Measurements from ENCODE around the gene OR6Y1. TPM values are rescaled to one million over a fixed set of nuclear protein-coding genes. Genes with fewer than 3 reads are reported as not detected.

The OR6Y1 gene
- total RNA-seq, 1 donor from 2014 or later = not detected

DNA sequence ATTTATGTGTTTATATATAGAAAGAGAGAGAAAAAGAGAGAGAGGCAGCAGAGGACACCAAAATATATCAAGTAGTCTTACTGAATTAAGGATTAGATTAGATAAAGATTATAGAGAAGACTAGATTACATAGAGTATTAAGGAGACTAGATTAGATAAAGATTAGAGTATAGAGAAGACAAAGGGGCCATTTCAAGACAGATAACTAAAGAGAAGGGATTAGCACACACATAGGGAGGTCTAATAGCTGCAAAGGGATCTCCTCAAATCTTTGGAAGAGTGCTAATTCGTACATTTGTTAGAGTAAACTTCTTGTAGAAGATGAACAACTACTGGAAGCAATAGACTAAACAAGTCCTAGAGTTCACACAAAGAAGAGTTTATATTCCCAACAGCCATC, 34.2 kb downstream of the OR6Y1 start:
- Mint-ChIP-seq H3K4me1 (ENCODE audit: low read depth, unreplicated experiment) (no peaks in the 10 kb centered on the region), H3K36me3 (ENCODE audit: low read depth, unreplicated experiment) (no peaks in the 10 kb centered on the region), H3K27me3 (ENCODE audit: low read depth, unreplicated experiment) (peaks cover 2% of the 10 kb centered on the region), H3K27ac (ENCODE audit: unreplicated experiment) (no peak overlapping the region), H3K4me3 (ENCODE audit: unreplicated experiment) (no peak overlapping the region), H3K9me3 (ENCODE audit: unreplicated experiment) (no peaks in the 10 kb centered on the region)
- Histone ChIP-seq H3K4me3 (ENCODE audit: insufficient read depth, low read depth, low read length) (no peak overlapping the region), H3K9me3 (ENCODE audit: insufficient read depth, low read depth, low read length) (no peaks in the 10 kb centered on the region), H3K79me2 (ENCODE audit: insufficient read depth, low read length) (no peaks in the 10 kb centered on the region), H4K20me1 (ENCODE audit: insufficient read depth, low read length) (no peaks in the 10 kb centered on the region), H2AFZ (ENCODE audit: low read depth, low read length) (no peak overlapping the region), H3K4me2 (ENCODE audit: low read length) (no peak overlapping the region), H3K27me3 (ENCODE audit: insufficient read depth, low read length) (no peaks in the 10 kb centered on the region), H3K9ac (ENCODE audit: low read length) (no peak overlapping the region), H3K36me3 (ENCODE audit: insufficient read depth, low read length) (no peaks in the 10 kb centered on the region), H3K27ac (ENCODE audit: low read depth, low read length) (no peak overlapping the region), H3K4me1 (ENCODE audit: insufficient read depth, low read length) (no peaks in the 10 kb centered on the region)
- no peak for FAIRE-seq
- TF ChIP-seq CTCF (IDR thresholded peaks at IDR 0.05; ENCODE audit: insufficient read depth, low read depth, low read length) (no peak), EZH2 (IDR thresholded peaks at IDR 0.05; ENCODE audit: insufficient read depth, low read length) (no peak)
- DNase-seq (ENCODE audit: low read depth) = no peak

DNA sequence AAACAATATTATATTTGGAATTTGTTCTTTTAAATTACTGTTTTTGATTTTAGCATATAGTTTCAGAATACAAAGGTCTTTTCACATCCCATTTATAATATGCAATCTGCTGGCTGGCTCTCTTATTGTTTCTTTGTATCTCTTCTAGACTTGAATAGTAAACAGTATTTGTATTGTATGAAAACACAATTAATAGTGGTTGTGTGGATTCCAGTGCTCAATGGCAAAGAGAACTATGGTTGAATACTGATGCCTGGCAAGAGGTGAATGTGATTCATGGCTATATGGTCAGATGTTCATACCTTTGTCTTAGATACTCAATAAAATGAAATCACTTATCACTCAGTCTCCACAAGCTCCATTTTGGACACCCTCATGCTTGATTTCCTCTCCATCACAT, 37.2 kb downstream of the OR6Y1 start:
- Mint-ChIP-seq H3K27me3 (ENCODE audit: low read depth, unreplicated experiment) (no peaks in the 10 kb centered on the region), H3K4me3 (ENCODE audit: unreplicated experiment) (no peak overlapping the region), H3K27ac (ENCODE audit: unreplicated experiment) (no peak overlapping the region), H3K9me3 (ENCODE audit: unreplicated experiment) (no peaks in the 10 kb centered on the region), H3K36me3 (ENCODE audit: low read depth, unreplicated experiment) (no peaks in the 10 kb centered on the region), H3K4me1 (ENCODE audit: low read depth, unreplicated experiment) (no peaks in the 10 kb centered on the region)
- H3K36me3 ChIP-seq (ENCODE audit: insufficient read depth, low read length) = no peaks in the 10 kb centered on the region
- no peak overlapping the region for H3K4me3 ChIP-seq (ENCODE audit: insufficient read depth, low read depth, low read length)
- H4K20me1 ChIP-seq (ENCODE audit: insufficient read depth, low read length) = no peaks in the 10 kb centered on the region
- TF ChIP-seq EZH2 (IDR thresholded peaks at IDR 0.05; ENCODE audit: insufficient read depth, low read length) = no peak
- TF ChIP-seq CTCF (IDR thresholded peaks at IDR 0.05; ENCODE audit: insufficient read depth, low read depth, low read length) = no peak
- H3K4me1 ChIP-seq (ENCODE audit: insufficient read depth, low read length) = no peaks in the 10 kb centered on the region
- H3K4me2 ChIP-seq (ENCODE audit: low read length) = no peak overlapping the region
- no peak overlapping the region for H2AFZ ChIP-seq (ENCODE audit: low read depth, low read length)
- no peak for DNase-seq (ENCODE audit: low read depth)
- H3K27ac ChIP-seq (ENCODE audit: low read depth, low read length) = no peak overlapping the region
- H3K9me3 ChIP-seq (ENCODE audit: insufficient read depth, low read depth, low read length) = no peaks in the 10 kb centered on the region
- no peak overlapping the region for H3K9ac ChIP-seq (ENCODE audit: low read length)
- no peaks in the 10 kb centered on the region for H3K79me2 ChIP-seq (ENCODE audit: insufficient read depth, low read length)
- FAIRE-seq = no peak
- no peaks in the 10 kb centered on the region for H3K27me3 ChIP-seq (ENCODE audit: insufficient read depth, low read length)

GRCh38 chr1:158509471-158510156, 44.6 kb downstream of the OR6Y1 start:
- Mint-ChIP-seq H3K4me3 (ENCODE audit: unreplicated experiment) (no peak overlapping the region), H3K27me3 (ENCODE audit: low read depth, unreplicated experiment) (no peaks in the 10 kb centered on the region), H3K27ac (ENCODE audit: unreplicated experiment) (no peak overlapping the region), H3K9me3 (ENCODE audit: unreplicated experiment) (no peaks in the 10 kb centered on the region), H3K36me3 (ENCODE audit: low read depth, unreplicated experiment) (no peaks in the 10 kb centered on the region), H3K4me1 (ENCODE audit: low read depth, unreplicated experiment) (peaks cover 6% of the 10 kb centered on the region)
- FAIRE-seq (no peak), DNase-seq (ENCODE audit: low read depth) (no peak)
- Histone ChIP-seq H3K27ac (ENCODE audit: low read depth, low read length) (no peak overlapping the region), H3K9me3 (ENCODE audit: insufficient read depth, low read depth, low read length) (no peaks in the 10 kb centered on the region), H3K79me2 (ENCODE audit: insufficient read depth, low read length) (no peaks in the 10 kb centered on the region), H4K20me1 (ENCODE audit: insufficient read depth, low read length) (no peaks in the 10 kb centered on the region), H3K27me3 (ENCODE audit: insufficient read depth, low read length) (no peaks in the 10 kb centered on the region), H3K4me1 (ENCODE audit: insufficient read depth, low read length) (no peaks in the 10 kb centered on the region), H3K4me3 (ENCODE audit: insufficient read depth, low read depth, low read length) (no peak overlapping the region), H3K9ac (ENCODE audit: low read length) (no peak overlapping the region), H3K4me2 (ENCODE audit: low read length) (no peak overlapping the region), H3K36me3 (ENCODE audit: insufficient read depth, low read length) (no peaks in the 10 kb centered on the region), H2AFZ (ENCODE audit: low read depth, low read length) (no peak overlapping the region)
- TF ChIP-seq EZH2 (IDR thresholded peaks at IDR 0.05; ENCODE audit: insufficient read depth, low read length) = no peak
- TF ChIP-seq CTCF (IDR thresholded peaks at IDR 0.05; ENCODE audit: insufficient read depth, low read depth, low read length) = no peak
